ENCODE measurements around the gene SYT8. TPM values are rescaled to one million over a fixed set of nuclear protein-coding genes. Genes with fewer than 3 reads are reported as not detected.

Gene SYT8
- total and polyA plus RNA-seq, 10 donors, result 0.83 TPM; not detected in 9

- peaks cover 0 to 45% (median 0%) of the 10 kb centered on the region in 7 donors for H3K27me3 ChIP-seq (replicated peaks in 1 of 7)
- TF ChIP-seq POLR2AphosphoS5 (IDR thresholded peaks at IDR 0.05) (no peak), POLR2A (IDR thresholded peaks at IDR 0.05) (no peak)
- TF ChIP-seq, protein P1, sequence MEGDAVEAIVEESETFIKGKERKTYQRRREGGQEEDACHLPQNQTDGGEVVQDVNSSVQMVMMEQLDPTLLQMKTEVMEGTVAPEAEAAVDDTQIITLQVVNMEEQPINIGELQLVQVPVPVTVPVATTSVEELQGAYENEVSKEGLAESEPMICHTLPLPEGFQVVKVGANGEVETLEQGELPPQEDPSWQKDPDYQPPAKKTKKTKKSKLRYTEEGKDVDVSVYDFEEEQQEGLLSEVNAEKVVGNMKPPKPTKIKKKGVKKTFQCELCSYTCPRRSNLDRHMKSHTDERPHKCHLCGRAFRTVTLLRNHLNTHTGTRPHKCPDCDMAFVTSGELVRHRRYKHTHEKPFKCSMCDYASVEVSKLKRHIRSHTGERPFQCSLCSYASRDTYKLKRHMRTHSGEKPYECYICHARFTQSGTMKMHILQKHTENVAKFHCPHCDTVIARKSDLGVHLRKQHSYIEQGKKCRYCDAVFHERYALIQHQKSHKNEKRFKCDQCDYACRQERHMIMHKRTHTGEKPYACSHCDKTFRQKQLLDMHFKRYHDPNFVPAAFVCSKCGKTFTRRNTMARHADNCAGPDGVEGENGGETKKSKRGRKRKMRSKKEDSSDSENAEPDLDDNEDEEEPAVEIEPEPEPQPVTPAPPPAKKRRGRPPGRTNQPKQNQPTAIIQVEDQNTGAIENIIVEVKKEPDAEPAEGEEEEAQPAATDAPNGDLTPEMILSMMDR (IDR thresholded peaks at IDR 0.05 in 8 of 11, conservative IDR thresholded peaks at IDR 0.05 in 3 of 11), result no peak
- no peak for DNase-seq
These were observed 20.1 kb upstream of the SYT8 start for GRCh38 chr11:1814691-1815090.

DNA sequence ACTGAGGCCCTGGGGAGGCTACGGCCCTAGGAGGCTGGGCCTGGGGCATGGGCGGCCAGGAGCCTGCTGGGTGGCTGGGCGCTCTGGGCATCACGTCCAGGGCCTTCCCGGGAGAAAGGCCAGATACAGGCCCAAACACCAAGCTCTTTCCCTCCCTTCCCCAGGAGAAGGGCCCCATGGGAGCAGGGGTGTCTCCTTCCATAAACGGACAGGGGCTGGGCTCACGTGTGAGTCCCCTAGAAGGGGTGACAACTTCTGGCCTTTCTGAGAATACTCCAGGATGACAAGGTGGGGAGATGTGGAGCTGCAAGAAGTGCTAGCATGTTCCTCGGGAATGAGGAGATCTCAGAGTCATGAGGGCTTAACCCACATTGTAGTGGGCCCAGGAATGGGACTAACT is 19.5 kb upstream of the SYT8 start:
- peaks cover 0 to 13% (median 0%) of the 10 kb centered on the region in 6 donors for H3K4me1 ChIP-seq
- no peaks in the 10 kb centered on the region for H3K36me3 ChIP-seq
- TF ChIP-seq, protein P1 (IDR thresholded peaks at IDR 0.05 in 8 of 11, conservative IDR thresholded peaks at IDR 0.05 in 3 of 11), result no peak
- TF ChIP-seq POLR2A (IDR thresholded peaks at IDR 0.05) (no peak), POLR2AphosphoS5 (IDR thresholded peaks at IDR 0.05) (no peak)
- intact Hi-C loops (cut with DNase I; ENCODE audit: low total_unique reads), result no loop called here
- peaks cover 0 to 45% (median 0%) of the 10 kb centered on the region in 7 donors for H3K27me3 ChIP-seq (replicated peaks in 1 of 7)
- no peak overlapping the region for H3K4me3 ChIP-seq
- WGBS, 5 donors, result 87 to 92% (median 90%) methylated on average over 3 to 8 of the region's 8 CpGs
- H3K9me3 ChIP-seq, result peaks cover 0 to 30% (median 18%) of the 10 kb centered on the region in 8 donors
- no peak overlapping the region for H3K27ac ChIP-seq
- no peak for DNase-seq

More at GRCh38 chr11:1814691-1815090, 20.1 kb upstream of the SYT8 start:
- no peak overlapping the region for H3K27ac ChIP-seq
- peaks cover 0 to 15% (median 0%) of the 10 kb centered on the region in 6 donors for H3K4me1 ChIP-seq
- H3K36me3 ChIP-seq, result no peaks in the 10 kb centered on the region
- WGBS, 5 donors, result 84 to 92% (median 86%) methylated on average over 10 of the region's 10 CpGs
- intact Hi-C loops (cut with DNase I; ENCODE audit: low total_unique reads), result no loop called here
- H3K9me3 ChIP-seq, result peaks cover 0 to 30% (median 18%) of the 10 kb centered on the region in 8 donors
- H3K4me3 ChIP-seq, result no peak overlapping the region

GRCh38 chr11:1815751-1816150 is 19.0 kb upstream of the SYT8 start:
- H3K27ac ChIP-seq, result no peak overlapping the region
- H3K27me3 ChIP-seq (replicated peaks in 1 of 7), result peaks cover 0 to 45% (median 0%) of the 10 kb centered on the region in 7 donors
- DNase-seq, result no peak
- no peaks in the 10 kb centered on the region for H3K36me3 ChIP-seq
- peaks cover 0 to 8% (median 0%) of the 10 kb centered on the region in 6 donors for H3K4me1 ChIP-seq
- TF ChIP-seq, protein P1 (IDR thresholded peaks at IDR 0.05 in 8 of 11, conservative IDR thresholded peaks at IDR 0.05 in 3 of 11), result no peak
- TF ChIP-seq POLR2AphosphoS5 (IDR thresholded peaks at IDR 0.05), result no peak
- TF ChIP-seq POLR2A (IDR thresholded peaks at IDR 0.05), result no peak
- peaks cover 0 to 30% (median 18%) of the 10 kb centered on the region in 8 donors for H3K9me3 ChIP-seq
- intact Hi-C loops (cut with DNase I; ENCODE audit: low total_unique reads), result no loop called here
- no peak overlapping the region for H3K4me3 ChIP-seq
- WGBS, 5 donors, result 81 to 95% (median 90%) methylated on average over 6 to 7 of the region's 7 CpGs

DNA sequence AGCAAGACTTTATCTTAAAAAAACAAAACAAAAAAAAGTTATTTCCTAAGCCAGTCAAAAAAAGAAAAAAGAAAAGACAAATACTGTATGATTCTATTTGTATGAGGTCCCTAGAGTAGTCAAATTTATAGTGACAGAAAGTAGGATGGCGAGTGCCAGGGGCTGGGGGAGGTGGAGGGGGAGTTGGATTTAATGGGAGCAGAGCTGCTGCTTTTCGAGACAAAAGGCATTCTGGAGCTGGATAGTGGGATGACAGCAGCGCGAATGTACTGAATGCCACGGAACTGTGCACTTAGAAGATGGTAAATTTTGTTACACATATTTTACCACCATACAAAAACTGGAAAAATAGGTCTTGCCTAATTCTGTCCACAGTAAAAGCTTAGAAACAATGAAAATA is 17.8 kb upstream of the SYT8 start:
- intact Hi-C loops (cut with DNase I; ENCODE audit: low total_unique reads), result no loop called here
- WGBS, 5 donors, result 85 to 94% (median 86%) methylated on average over 5 of the region's 5 CpGs
- DNase-seq, result no peak
- H3K27ac ChIP-seq, result no peak overlapping the region
- H3K4me1 ChIP-seq, result no peaks in the 10 kb centered on the region
- no peak overlapping the region for H3K4me3 ChIP-seq
- no peaks in the 10 kb centered on the region for H3K36me3 ChIP-seq
- H3K9me3 ChIP-seq, result peaks cover 0 to 30% (median 18%) of the 10 kb centered on the region in 8 donors
- H3K27me3 ChIP-seq (replicated peaks in 1 of 7), result peaks cover 0 to 38% (median 0%) of the 10 kb centered on the region in 7 donors
- TF ChIP-seq POLR2AphosphoS5 (IDR thresholded peaks at IDR 0.05) (no peak), POLR2A (IDR thresholded peaks at IDR 0.05) (no peak)
- TF ChIP-seq, protein P1 (IDR thresholded peaks at IDR 0.05 in 8 of 11, conservative IDR thresholded peaks at IDR 0.05 in 3 of 11), result no peak
